SK-N-SH treated with all-trans-retinoic acid at 6 μM for 48 hours (cell line): Measurements from ENCODE around the gene CLSTN2.

Experiments used
- ARNTL ChIP-seq: fragments of 450-650 bp; formaldehyde crosslinking; IDR thresholded peaks from 2 replicates; pipeline ENCODE4 v1.5.0; 2020; ENCODE audit warnings: low read depth, mild to moderate bottlenecking, moderate library complexity, borderline replicate concordance
- GLIS3 ChIP-seq: fragments of 250-450 bp; sonication (Bioruptor Pico); IDR thresholded peaks from 2 replicates; pipeline ENCODE4 v1.5.0; 2020; ENCODE audit warnings: mild to moderate bottlenecking, moderate library complexity
- OSR1 ChIP-seq: fragments of 250-450 bp; sonication (Bioruptor Pico); IDR thresholded peaks from 2 replicates; pipeline ENCODE4 v1.8.0; 2022; ENCODE audit warnings: moderate library complexity, mild to moderate bottlenecking, inconsistent platforms
- RARB ChIP-seq: fragments of 250-450 bp; sonication (Bioruptor Pico); IDR thresholded peaks from 2 replicates; pipeline ENCODE4 v1.8.0; 2021; ENCODE audit warnings: mild to moderate bottlenecking, moderate library complexity
- SNAI2 ChIP-seq: fragments of 250-450 bp; sonication (Bioruptor Pico); IDR thresholded peaks from 2 replicates; pipeline ENCODE4 v1.5.0; 2020; ENCODE audit warnings: mild to moderate bottlenecking, moderate library complexity
- TCF4 ChIP-seq: fragments of 250-450 bp; sonication (Bioruptor Pico); IDR thresholded peaks from 2 replicates; pipeline ENCODE4 v1.8.0; 2021; ENCODE audit warnings: mild to moderate bottlenecking, moderate library complexity, borderline replicate concordance
- ZC3H10 ChIP-seq: fragments of 250-450 bp; sonication (Bioruptor Pico); IDR thresholded peaks from 2 replicates; pipeline ENCODE4 v1.5.1; 2021; ENCODE audit warnings: mild to moderate bottlenecking, moderate library complexity
- ZNF565 ChIP-seq: fragments of 450-650 bp; formaldehyde crosslinking; conservative IDR thresholded peaks from 2 replicates; pipeline ENCODE4 v1.5.0; 2020; ENCODE audit warnings: low read depth, mild to moderate bottlenecking, moderate library complexity
- ZNF70 ChIP-seq: fragments of 450-650 bp; formaldehyde crosslinking; IDR thresholded peaks from 2 replicates; pipeline ENCODE4 v1.5.0; 2020; ENCODE audit warnings: mild to moderate bottlenecking, moderate library complexity
- TF ChIP-seq, protein P1 (sequence below): fragments of 250-450 bp; sonication (Bioruptor Pico); IDR thresholded peaks from 2 replicates; pipeline ENCODE4 v1.8.0; 2021; ENCODE audit warnings: low read depth, mild to moderate bottlenecking, moderate library complexity, borderline replicate concordance
- TF ChIP-seq, protein P2 (sequence below): fragments of 250-450 bp; sonication (Bioruptor Pico); IDR thresholded peaks from 2 replicates; pipeline ENCODE4 v1.8.0; 2020; ENCODE audit warnings: mild to moderate bottlenecking, moderate library complexity, borderline replicate concordance

DNA sequence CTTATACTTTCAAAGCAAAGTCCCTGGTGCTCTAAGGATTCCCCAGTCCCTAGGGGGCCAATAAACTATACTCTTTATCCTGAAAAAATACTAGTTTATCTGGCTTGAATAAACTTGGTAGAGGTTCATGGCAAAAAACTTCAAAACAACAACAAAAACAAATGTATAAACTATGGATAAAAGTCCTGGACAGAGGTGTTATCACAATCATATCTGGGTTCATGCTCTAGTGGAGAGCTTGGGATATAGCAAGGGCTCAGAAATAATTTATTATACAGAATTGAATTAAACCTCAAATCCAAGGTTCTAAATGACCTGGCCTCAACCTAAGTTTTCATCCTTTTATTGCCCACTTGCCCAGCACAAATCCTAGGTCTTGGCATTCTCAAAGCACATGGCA, 644.3 kb downstream of the CLSTN2 start:
- TF ChIP-seq, protein P1, sequence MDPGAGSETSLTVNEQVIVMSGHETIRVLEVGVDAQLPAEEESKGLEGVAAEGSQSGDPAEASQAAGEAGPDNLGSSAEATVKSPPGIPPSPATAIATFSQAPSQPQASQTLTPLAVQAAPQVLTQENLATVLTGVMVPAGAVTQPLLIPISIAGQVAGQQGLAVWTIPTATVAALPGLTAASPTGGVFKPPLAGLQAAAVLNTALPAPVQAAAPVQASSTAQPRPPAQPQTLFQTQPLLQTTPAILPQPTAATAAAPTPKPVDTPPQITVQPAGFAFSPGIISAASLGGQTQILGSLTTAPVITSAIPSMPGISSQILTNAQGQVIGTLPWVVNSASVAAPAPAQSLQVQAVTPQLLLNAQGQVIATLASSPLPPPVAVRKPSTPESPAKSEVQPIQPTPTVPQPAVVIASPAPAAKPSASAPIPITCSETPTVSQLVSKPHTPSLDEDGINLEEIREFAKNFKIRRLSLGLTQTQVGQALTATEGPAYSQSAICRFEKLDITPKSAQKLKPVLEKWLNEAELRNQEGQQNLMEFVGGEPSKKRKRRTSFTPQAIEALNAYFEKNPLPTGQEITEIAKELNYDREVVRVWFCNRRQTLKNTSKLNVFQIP: no peak
- TF ChIP-seq GLIS3 (CRISPR knock-in tag): no peak
- TF ChIP-seq ZC3H10: no peak
- TF ChIP-seq, protein P2, sequence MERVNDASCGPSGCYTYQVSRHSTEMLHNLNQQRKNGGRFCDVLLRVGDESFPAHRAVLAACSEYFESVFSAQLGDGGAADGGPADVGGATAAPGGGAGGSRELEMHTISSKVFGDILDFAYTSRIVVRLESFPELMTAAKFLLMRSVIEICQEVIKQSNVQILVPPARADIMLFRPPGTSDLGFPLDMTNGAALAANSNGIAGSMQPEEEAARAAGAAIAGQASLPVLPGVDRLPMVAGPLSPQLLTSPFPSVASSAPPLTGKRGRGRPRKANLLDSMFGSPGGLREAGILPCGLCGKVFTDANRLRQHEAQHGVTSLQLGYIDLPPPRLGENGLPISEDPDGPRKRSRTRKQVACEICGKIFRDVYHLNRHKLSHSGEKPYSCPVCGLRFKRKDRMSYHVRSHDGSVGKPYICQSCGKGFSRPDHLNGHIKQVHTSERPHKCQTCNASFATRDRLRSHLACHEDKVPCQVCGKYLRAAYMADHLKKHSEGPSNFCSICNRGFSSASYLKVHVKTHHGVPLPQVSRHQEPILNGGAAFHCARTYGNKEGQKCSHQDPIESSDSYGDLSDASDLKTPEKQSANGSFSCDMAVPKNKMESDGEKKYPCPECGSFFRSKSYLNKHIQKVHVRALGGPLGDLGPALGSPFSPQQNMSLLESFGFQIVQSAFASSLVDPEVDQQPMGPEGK: no peak
- no peak for TF ChIP-seq TCF4 (CRISPR knock-in tag)
- TF ChIP-seq ZNF565 (CRISPR knock-in tag): no peak
- no peak for TF ChIP-seq ZNF70
- TF ChIP-seq OSR1: no peak
- no peak for TF ChIP-seq SNAI2
- TF ChIP-seq RARB (CRISPR knock-in tag): no peak
- TF ChIP-seq ARNTL: no peak
